Inflammatory macrophage treated with lipopolysaccharide for 1 hour (primary cell): ENCODE measurements around the gene EXOG.

ENCODE experiments used
- DNase-seq, 2 donors: peaks; one replicate each; pipeline ENCODE4 v3.0.0-alpha.2; 2020 to 2022

EXOG gene

DNA sequence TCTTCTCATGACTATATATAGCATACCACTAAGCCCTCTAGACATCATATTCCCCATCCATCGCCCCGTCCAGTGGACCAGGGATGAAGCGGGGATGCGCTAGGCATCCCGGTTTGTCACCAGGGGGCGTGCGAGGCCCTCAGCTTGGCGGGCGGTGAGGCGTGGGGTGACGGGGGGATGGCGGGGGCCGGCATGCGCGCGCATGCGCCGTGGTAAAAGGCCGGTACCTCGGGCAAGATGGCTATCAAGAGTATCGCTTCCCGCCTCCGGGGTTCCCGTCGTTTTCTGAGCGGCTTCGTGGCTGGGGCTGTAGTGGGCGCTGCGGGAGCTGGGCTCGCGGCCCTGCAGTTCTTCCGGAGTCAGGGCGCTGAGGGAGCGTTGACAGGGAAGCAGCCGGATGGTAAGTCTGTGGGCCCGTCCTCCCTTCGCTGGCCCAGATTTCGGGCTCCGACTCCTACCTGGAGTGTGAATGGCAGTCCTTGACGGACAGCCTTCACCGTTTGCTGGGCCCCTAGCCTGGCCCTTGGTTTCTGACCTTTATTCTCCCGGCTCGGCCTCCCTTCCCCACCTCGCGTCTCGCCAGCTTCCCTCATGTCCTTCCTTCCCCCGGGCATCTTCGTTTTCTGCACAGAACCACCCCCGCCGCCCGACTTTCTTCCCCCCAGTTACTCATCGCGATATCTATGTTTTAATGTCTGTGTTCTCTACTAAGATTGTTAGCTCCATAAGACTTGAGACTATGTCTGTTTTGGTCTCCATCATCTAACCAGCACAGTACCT lies at the start of gene EXOG:
TSS of gene EXOG (plus strand) at position 210 of the 780 bp plus-strand sequence. CDS start at position 238, 28 bp downstream.
- peak; percentile 88 to 95 for DNase-seq

GRCh38 chr3:38446812-38447211 lies 49.3 kb upstream of the EXOG start:
- no peak for DNase-seq

DNA sequence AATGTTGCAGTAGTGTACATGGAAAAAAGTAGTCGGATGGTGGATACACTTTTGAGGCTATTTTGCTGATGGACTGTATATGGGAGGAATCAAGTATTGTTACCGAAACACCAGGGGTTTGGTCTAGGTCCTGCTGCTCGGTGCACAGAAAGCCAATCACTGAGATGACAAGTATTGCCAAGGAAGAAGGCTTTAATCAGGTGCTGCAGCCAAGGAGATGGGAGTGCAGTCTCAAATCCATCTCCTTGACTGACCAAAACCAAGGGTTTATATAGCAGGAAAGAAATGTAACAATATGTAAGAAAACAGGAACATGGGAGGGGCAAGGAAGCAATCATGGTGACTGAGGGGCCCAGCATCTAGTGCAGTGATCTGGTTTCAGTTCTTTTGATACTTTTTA lies 45.3 kb upstream of the EXOG start:
- DNase-seq = no peak

DNA sequence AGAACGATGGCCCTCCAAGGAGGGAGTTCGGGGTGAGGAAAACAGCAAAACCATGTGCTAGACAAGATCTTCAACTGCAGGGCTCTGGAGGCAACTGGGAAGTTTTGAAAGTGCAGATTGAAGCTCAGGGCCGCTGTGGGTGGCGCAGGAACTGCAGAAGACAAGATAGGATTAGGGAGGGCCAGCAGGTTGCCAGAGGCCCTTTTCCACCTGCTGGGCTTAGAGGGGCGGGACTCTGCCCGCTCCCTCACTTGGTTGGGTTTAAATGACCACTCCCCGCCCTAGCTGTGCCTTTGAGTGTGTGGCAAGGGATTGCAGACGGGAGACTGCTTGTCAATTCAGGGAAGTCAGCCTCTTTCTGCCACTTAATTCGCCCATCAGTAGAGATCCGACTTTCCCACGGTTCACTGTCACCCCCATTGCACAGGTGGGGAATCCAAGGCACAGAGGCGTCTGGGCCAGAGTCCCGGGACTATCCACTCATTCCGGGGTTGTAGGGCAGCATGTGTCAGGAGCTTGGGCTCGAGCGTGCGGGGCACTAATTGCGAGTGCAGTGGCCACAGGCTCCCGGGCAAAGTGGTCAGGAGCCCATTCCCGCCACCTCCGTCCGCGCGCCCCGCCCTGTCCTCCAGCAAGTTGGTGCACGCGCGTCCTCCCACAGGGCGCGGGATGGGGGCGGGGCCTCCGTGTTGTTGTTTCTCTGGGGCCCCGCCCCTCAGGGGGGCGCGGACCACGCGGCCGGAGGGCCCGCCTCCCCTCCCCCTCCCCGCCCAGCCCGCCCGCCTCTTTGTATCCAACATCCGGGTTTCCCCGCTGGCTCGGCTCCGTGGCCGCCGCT lies 42.8 kb upstream of the EXOG start, which contains the start of gene ACVR2B:
TSS of gene ACVR2B (plus strand) at position 816 of the 838 bp plus-strand sequence. CDS start 433 bp downstream, outside the sequence.
- peak; percentile 63 to 80 for DNase-seq

DNA sequence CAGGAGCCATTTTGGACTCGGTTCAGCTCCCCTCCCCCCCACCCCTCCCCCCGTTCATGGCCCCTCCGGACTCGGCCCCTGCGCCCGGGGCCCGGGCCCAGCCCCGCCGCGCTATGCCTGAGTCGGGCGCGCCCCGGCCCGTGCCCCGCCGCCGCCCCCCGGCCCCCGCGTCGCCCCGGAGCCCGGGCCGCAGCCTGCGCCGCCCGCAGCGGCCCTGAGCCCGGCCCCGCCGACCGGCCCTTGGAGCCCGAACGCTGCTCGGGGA lies 42.3 kb upstream of the EXOG start:
- no peak for DNase-seq

DNA sequence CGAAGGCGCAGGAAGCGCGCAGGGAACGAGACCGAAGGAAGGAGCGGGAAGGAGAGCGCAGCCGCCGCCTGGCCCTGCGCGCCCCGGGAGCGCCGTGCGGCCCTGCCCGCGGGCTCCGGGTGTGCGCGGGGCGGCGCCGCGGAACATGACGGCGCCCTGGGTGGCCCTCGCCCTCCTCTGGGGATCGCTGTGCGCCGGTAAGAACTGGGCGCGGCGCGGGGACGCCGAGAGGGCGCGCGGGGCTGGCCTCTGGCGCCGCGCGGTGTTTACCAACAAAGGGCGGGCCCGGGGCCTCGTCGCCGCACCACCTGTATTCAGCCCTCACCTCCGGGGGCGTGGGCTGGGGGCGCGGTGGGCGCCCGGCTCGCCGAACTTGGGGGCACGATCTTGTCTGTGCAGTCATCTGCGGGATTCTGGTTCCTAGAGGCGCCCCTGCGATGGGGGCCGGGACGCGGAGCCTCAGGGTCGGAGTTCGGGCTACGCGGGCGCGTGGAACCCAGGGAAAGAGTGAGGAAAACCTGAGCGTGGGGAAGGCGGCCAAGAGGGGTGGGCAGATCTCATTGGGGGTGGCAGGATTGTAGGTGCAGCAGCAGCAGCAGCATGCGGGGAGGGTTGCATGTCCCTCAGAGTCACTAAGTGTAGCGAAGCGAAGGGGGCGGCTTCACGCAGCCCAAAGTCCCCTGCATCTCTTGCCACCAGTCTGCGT lies 41.8 kb upstream of the EXOG start:
- DNase-seq = peak in 1 of 2 donors; percentile 8

- peak in 1 of 2 donors; percentile 14 for DNase-seq
Observed at GRCh38 chr3:38454884-38455638, 41.1 kb upstream of the EXOG start.

- DNase-seq = no peak
Observed at GRCh38 chr3:38455639-38456430, 40.3 kb upstream of the EXOG start.

DNA sequence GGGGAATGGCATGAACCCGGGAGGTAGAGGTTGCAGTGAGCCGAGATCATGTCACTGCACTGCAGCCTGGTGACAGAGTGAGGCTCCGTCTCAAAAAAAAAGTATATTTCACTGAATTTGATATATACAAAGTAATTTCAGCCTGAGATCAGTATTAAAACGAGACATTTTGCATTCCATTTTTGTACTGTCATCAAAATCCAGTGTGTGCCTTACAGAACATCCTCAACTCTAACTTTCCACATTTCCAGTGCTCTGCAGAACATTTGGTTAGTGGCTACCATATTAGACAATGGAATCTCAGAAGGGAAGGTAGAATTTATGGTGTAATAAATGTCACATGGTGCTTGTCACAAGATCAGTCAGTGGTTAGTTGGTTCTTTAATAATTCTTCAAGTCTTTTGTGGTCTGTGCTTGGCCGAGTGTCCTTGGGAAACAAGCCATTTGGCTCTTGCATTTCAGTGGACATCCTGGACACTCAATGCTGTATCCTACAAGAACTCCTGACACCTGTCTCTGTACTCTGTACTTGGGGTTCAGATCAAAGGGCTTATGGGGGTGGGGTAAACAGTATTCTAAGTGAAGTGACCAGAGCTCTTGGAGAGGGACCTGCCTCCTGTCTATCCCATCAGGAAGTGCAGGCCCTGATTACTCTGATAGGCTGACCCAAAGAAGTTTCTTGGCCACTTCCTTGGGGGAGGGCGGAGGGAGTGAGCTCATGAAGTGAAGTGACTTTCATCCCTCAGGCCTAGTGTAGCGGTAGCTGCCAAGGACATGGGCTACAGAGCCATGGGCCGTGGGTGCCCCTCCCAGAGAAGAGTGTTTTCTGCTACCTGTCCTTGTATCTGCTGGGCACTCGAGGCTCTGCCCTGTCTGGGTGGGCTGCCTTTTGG lies 38.8 kb upstream of the EXOG start:
- peak; percentile 15 to 19 for DNase-seq

DNA sequence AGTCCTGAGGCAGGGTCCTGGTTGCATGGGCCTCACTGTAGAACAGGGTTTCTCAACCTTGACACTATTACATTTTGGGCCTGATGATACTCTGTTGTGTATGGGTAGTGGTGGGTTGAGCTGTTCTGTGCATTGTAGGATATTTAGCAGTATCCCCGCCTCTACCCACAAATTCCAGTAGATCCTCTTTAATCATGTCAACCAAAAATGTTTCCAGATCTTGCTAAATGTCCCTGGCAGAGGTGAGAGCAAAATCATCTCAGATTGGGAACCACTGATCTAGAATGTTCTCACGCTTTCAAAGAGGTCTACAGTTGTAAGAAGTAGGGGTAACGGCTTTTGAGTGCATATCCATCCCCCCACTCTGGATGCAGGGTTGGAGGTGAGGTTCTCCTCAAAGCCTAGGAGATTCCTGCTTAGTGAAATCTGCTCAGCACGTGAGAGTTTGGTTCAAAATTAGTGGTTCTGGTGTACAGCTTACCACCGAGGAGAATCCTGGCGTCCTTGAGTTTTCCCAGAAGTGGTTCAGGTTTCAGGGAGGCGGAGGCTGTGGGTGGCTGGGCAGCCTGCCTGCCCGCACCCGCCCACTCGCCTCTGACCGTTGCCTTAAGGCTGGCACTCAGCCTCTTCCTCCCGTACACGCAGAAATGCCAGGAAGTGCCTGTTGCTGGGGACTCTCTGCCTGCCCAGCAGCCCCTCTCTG lies 37.2 kb upstream of the EXOG start:
- no peak for DNase-seq

DNA sequence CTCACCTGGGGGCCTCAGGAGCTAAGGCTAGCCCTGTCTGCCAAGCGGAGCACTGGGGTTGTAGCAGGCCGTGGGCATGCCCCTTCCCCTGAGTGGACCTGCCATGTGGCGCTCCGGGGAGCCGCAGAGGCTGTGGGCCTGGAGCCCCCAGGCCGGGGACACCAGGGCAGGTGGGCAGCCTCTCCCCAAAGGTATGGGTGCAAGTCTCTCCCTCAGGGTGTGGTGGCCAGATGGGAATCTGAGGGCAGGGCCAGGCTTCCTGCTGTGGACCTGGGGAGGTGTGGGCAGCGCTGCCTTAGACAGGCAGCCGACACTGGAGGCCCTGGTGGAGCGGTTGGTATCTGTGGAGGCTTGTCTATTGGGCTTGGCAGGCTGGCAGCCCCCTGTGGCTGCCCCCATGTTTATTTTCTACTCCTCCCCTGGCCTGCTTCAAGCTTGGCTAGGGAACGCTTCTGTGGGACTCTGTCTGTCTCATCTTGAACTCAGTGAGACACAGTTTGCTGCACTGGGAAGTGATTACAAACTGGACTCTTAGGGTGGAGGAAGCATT lies 36.6 kb upstream of the EXOG start:
- no peak for DNase-seq

DNA sequence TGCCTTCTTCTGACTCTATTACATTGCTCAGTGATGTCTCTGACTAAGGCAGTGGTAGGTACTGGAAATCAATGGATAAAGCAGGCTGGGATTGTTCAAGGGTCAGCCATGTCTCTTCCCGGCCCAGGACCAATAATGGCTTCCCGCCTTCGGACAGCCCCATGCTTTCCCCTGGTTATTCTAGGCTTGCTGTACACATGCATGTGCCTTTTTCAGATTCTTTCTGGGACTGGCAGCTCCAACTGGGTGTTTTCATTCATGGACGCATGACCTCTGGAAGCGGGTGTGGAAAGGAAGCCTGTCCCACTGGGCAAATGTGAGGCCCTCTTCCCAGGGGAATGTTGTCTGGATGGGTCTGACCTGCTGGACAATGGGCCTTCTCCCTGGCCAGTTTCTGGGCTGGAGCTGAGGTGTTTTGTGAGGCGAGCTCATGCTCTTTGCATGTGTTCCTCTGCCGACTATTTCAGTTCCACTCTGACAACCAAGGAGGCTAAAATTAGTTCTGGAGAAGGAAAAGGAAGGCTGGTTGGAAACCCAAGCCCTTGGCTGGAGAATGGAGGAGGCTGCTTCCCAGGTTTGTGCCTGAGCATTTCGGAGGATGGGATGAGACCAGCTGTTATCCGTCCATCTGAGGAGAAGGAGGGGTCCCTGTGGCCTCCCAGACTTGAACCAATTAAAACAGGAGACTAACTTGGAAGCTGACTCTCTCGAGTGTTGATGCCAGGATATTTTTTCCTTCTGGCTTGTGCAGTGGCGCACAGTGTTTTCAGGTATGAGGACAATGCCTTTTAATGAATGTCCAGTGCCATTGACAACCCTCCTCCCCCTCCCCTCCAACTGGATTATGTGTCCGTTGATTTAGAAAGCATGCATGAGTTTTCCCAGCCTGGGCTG lies 35.5 kb upstream of the EXOG start:
- no peak for DNase-seq

GRCh38 chr3:38465588-38466154 lies 30.5 kb upstream of the EXOG start:
- no peak for DNase-seq

GRCh38 chr3:38468765-38469164 lies 27.4 kb upstream of the EXOG start:
- no peak for DNase-seq

GRCh38 chr3:38469852-38470251 lies 26.3 kb upstream of the EXOG start:
- DNase-seq = no peak

DNA sequence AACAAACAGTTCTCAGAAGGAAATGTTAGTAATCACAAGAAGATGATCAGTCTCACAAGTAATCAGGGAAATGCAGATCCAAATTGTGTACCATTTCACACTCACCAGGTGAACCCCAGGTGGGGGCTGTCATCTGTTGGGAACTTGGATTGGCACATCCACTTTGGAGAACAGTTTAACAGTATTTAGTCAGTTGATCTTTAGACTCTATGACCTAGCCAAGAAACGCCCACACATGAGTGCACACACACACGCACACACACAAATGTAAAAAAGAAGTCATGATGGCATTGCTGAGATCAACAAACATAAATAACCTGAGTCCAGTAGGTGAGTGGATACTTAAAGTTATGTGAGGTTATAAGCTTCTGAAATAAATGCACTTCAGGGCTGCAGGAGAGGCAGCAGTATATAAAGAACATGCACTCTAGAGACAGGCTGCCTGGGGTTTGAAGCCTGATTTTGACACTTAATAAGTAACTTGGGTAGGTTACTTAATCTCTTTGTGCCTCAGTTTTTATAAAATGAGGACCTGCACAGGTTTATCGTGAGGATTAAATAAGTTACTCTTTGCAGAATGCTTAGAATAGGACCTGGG lies 24.8 kb upstream of the EXOG start:
- DNase-seq = no peak

DNA sequence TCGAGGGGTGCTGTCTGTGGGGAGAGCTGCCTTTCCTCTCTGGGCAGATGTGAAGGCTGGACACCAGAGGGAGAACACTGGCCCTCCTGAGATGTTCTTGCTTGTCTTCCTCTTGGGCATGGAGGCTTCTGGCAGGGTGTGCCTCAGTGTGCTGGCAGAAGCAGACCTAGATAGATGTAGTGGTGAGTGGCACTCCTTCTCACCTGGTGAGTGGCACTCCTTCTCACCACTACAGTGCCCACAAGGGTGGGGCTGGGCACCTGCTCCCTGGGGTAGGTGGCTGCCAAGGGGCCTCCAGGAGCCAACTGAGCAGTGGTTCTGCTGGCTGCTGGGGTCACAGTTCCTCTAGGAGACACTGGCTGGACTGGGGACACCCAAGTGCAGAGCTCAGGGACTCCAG lies 23.8 kb upstream of the EXOG start:
- no peak for DNase-seq

DNA sequence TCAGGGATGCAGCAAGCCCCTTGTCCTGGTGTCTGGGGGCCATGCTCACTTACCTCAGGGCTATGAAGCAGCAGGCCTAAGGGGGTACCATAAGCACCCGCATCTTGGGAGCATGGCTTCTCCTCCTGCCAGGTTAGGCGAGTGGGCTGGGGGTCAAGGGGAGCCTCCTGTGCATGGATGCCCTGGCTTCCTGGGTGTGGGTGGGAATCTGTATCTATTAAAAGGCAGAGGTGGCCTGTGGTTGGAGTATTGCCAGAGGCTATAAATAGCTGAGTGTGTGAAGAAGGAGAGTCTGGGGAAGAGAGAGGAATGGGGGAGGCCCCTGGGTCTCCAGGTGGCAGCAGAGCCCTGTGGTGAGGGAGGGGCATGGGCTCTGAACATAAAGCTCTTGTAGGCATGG lies 22.9 kb upstream of the EXOG start:
- DNase-seq = no peak
